ENCODE data around the gene PRSS3.
A peak's percentile ranks its signal among the peaks of the same experiment; 100 is the strongest.
"Not testable (repeated sequence)": the region's sequence is repeated elsewhere in the genome, so short reads cannot be mapped to it uniquely, and the experiment has no call there.

PRSS3 gene

GRCh38 chr9:33801943-33802500, 6.7 kb downstream of the PRSS3 start:
- H3K27me3 ChIP-seq (ENCODE audit: control insufficient read depth, insufficient read depth, low read length); H3K27ac ChIP-seq (ENCODE audit: low read depth, low read length); H3K9ac ChIP-seq (ENCODE audit: low read depth, low read length); H3K36me3 ChIP-seq (ENCODE audit: control insufficient read depth, insufficient read depth, low read length); H3K4me1 ChIP-seq (ENCODE audit: control insufficient read depth, insufficient read depth, low read length); H3K9me3 ChIP-seq (ENCODE audit: control insufficient read depth, insufficient read depth, low read length); H3K4me3 ChIP-seq (ENCODE audit: low read depth, low read length): not testable (repeated sequence)

- H3K27me3 ChIP-seq (ENCODE audit: control insufficient read depth, insufficient read depth, low read length); H3K4me3 ChIP-seq (ENCODE audit: low read depth, low read length); H3K27ac ChIP-seq (ENCODE audit: low read depth, low read length); H3K36me3 ChIP-seq (ENCODE audit: control insufficient read depth, insufficient read depth, low read length); H3K9ac ChIP-seq (ENCODE audit: low read depth, low read length); H3K4me1 ChIP-seq (ENCODE audit: control insufficient read depth, insufficient read depth, low read length); H3K9me3 ChIP-seq (ENCODE audit: control insufficient read depth, insufficient read depth, low read length): not testable (repeated sequence)
Observed at GRCh38 chr9:33804196-33804595, 8.8 kb downstream of the PRSS3 start.

GRCh38 chr9:33807156-33807555, 11.8 kb downstream of the PRSS3 start:
- H3K27ac ChIP-seq (ENCODE audit: low read depth, low read length); H3K9me3 ChIP-seq (ENCODE audit: control insufficient read depth, insufficient read depth, low read length); H3K9ac ChIP-seq (ENCODE audit: low read depth, low read length); H3K4me1 ChIP-seq (ENCODE audit: control insufficient read depth, insufficient read depth, low read length); H3K27me3 ChIP-seq (ENCODE audit: control insufficient read depth, insufficient read depth, low read length); H3K36me3 ChIP-seq (ENCODE audit: control insufficient read depth, insufficient read depth, low read length); H3K4me3 ChIP-seq (ENCODE audit: low read depth, low read length): not testable (repeated sequence)

GRCh38 chr9:33808979-33809322, 13.6 kb downstream of the PRSS3 start:
- not testable (repeated sequence) for H3K4me1 ChIP-seq (ENCODE audit: control insufficient read depth, insufficient read depth, low read length); H3K9me3 ChIP-seq (ENCODE audit: control insufficient read depth, insufficient read depth, low read length); H3K27ac ChIP-seq (ENCODE audit: low read depth, low read length); H3K27me3 ChIP-seq (ENCODE audit: control insufficient read depth, insufficient read depth, low read length); H3K36me3 ChIP-seq (ENCODE audit: control insufficient read depth, insufficient read depth, low read length); H3K4me3 ChIP-seq (ENCODE audit: low read depth, low read length); H3K9ac ChIP-seq (ENCODE audit: low read depth, low read length)

- no peaks in the 10 kb centered on the region for H3K36me3 ChIP-seq (ENCODE audit: control insufficient read depth, insufficient read depth, low read length)
- 0 out of 2 replicates have a peak, but pooled peaks cover 3% of the 10 kb centered on the region for H3K4me1 ChIP-seq (ENCODE audit: control insufficient read depth, insufficient read depth, low read length)
- no peak overlapping the region for H3K27ac ChIP-seq (ENCODE audit: low read depth, low read length)
- no peaks in the 10 kb centered on the region for H3K9me3 ChIP-seq (ENCODE audit: control insufficient read depth, insufficient read depth, low read length)
- no peak overlapping the region for H3K4me3 ChIP-seq (ENCODE audit: low read depth, low read length)
- no peaks in the 10 kb centered on the region for H3K27me3 ChIP-seq (ENCODE audit: control insufficient read depth, insufficient read depth, low read length)
- no peak overlapping the region for H3K9ac ChIP-seq (ENCODE audit: low read depth, low read length)
Observed at GRCh38 chr9:33809506-33809905, 14.1 kb downstream of the PRSS3 start.

- Histone ChIP-seq H3K4me1 (ENCODE audit: control insufficient read depth, insufficient read depth, low read length) (peaks cover 12% of the 10 kb centered on the region), H3K9me3 (ENCODE audit: control insufficient read depth, insufficient read depth, low read length) (no peaks in the 10 kb centered on the region), H3K36me3 (ENCODE audit: control insufficient read depth, insufficient read depth, low read length) (no peaks in the 10 kb centered on the region), H3K27ac (ENCODE audit: low read depth, low read length) (no peak overlapping the region), H3K9ac (ENCODE audit: low read depth, low read length) (no peak overlapping the region), H3K4me3 (ENCODE audit: low read depth, low read length) (no peak overlapping the region), H3K27me3 (ENCODE audit: control insufficient read depth, insufficient read depth, low read length) (no peaks in the 10 kb centered on the region)
Observed at GRCh38 chr9:33813712-33814641, 18.6 kb downstream of the PRSS3 start.

GRCh38 chr9:33815781-33816180, 20.4 kb downstream of the PRSS3 start:
- Histone ChIP-seq H3K9ac (ENCODE audit: low read depth, low read length) (no peak overlapping the region), H3K36me3 (ENCODE audit: control insufficient read depth, insufficient read depth, low read length) (no peaks in the 10 kb centered on the region), H3K4me3 (ENCODE audit: low read depth, low read length) (no peak overlapping the region), H3K9me3 (ENCODE audit: control insufficient read depth, insufficient read depth, low read length) (no peaks in the 10 kb centered on the region), H3K4me1 (ENCODE audit: control insufficient read depth, insufficient read depth, low read length) (peaks cover 24% of the 10 kb centered on the region), H3K27ac (ENCODE audit: low read depth, low read length) (peak overlapping the region; percentile 87), H3K27me3 (ENCODE audit: control insufficient read depth, insufficient read depth, low read length) (no peaks in the 10 kb centered on the region)

DNA sequence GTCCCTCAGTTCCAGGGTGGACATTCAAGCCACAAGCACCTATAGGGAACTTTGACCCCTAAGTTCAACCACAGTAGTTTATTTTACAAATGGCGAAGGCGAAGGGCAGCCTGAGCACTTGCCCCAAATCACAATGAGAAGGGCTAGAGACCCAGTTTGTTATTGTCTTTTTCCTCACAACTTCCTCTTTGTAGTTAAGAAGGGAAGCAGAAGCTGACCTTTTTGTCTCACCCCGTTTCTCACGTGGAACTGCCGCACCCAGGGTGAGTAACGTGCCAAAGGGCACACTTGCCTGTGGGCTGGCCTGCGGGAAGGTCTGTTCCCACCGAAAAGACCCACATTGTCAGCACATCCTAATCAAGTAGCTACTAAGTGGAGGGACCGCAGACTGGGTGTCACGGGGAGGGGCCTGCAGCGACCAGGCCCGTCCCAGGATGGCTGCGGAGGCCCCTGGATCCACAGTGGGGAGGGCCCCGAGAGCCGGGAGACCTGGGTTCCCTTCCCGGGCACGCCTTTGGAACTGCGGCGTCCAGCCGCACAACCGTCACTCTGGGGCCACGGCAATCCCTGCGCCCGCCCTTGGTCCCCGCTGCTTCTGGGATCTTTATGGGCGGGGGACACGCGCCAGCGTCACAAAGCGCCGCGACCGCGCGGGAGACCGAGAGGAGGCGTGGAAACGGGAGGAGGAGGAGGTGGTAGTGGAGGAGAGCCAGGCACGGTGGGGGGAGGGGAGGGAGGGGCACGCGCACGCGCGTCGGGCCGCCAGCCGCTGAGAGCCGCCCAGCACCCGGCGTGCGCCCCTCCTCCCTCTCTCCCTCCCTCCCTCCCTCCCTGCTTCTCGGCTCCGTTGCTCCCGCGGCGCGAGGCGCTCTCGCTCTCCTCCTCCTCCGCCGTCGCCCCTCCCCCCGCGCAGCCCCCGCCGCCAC, 21.2 kb downstream of the PRSS3 start, which contains the start of gene UBE2R2:
Gene UBE2R2, plus strand, starts transcription at position 834 of the 926 bp plus-strand sequence. CDS start 598 bp downstream, outside the sequence.
- Histone ChIP-seq H3K4me3 (ENCODE audit: low read depth, low read length) (peak within 1 kb of the TSS; percentile 95), H3K9ac (ENCODE audit: low read depth, low read length) (peak within 1 kb of the TSS; percentile 97), H3K36me3 (ENCODE audit: control insufficient read depth, insufficient read depth, low read length) (no peaks in the 10 kb centered on the region), H3K27ac (ENCODE audit: low read depth, low read length) (peak within 1 kb of the TSS; percentile 99), H3K4me1 (ENCODE audit: control insufficient read depth, insufficient read depth, low read length) (peaks cover 24% of the 10 kb centered on the region), H3K27me3 (ENCODE audit: control insufficient read depth, insufficient read depth, low read length) (no peaks in the 10 kb centered on the region), H3K9me3 (ENCODE audit: control insufficient read depth, insufficient read depth, low read length) (no peaks in the 10 kb centered on the region)

DNA sequence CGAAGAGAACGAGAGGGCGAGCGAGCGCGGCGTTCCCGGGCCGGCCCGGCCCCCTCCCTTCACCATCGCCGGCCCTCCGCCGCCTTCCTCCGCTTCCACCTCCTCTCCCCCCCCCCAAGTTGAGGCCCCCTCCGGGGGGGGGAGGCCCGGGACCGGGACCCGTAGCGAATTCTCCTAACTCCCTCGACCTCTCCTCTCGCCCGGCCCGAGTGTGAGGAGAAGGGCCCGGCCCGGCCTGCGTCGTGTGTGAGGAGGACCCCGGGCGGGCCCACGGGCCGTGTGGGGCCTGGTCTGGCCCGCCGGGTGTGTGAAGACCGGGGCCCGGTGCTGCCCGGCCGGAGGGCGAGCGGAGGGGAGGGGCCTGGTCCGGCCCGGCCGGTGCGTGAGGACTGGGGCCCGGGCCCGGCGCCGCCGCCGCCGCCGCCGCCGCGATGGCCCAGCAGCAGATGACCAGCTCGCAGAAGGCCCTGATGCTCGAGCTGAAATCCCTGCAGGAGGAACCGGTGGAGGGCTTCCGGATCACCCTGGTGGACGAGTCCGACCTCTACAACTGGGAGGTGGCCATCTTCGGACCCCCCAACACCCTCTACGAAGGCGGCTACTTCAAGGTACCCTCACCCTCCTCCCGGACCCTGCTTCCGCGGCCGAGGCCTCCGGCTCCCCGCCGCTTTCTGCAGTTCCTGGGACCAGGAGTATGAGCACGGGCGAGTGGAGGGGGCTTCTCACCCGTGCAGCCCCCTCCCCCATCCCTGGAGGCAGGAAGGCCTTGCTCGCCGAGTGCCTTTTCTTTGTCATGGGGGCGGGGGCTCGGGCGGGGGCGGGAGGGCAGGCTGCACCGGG, 22.2 kb downstream of the PRSS3 start:
- H3K9me3 ChIP-seq (ENCODE audit: control insufficient read depth, insufficient read depth, low read length) = no peaks in the 10 kb centered on the region
- peak overlapping the region; percentile 97 for H3K9ac ChIP-seq (ENCODE audit: low read depth, low read length)
- peaks cover 24% of the 10 kb centered on the region for H3K4me1 ChIP-seq (ENCODE audit: control insufficient read depth, insufficient read depth, low read length)
- H3K27ac ChIP-seq (ENCODE audit: low read depth, low read length) = peak overlapping the region; percentile 99
- H3K4me3 ChIP-seq (ENCODE audit: low read depth, low read length) = peak overlapping the region; percentile 95
- H3K36me3 ChIP-seq (ENCODE audit: control insufficient read depth, insufficient read depth, low read length) = no peaks in the 10 kb centered on the region
- H3K27me3 ChIP-seq (ENCODE audit: control insufficient read depth, insufficient read depth, low read length) = no peaks in the 10 kb centered on the region

GRCh38 chr9:33818167-33818846, 22.9 kb downstream of the PRSS3 start:
- Histone ChIP-seq H3K9ac (ENCODE audit: low read depth, low read length) (peak overlapping the region; percentile 97), H3K27ac (ENCODE audit: low read depth, low read length) (peak overlapping the region; percentile 99), H3K27me3 (ENCODE audit: control insufficient read depth, insufficient read depth, low read length) (no peaks in the 10 kb centered on the region), H3K9me3 (ENCODE audit: control insufficient read depth, insufficient read depth, low read length) (no peaks in the 10 kb centered on the region), H3K36me3 (ENCODE audit: control insufficient read depth, insufficient read depth, low read length) (no peaks in the 10 kb centered on the region), H3K4me1 (ENCODE audit: control insufficient read depth, insufficient read depth, low read length) (peaks cover 24% of the 10 kb centered on the region), H3K4me3 (ENCODE audit: low read depth, low read length) (peak overlapping the region; percentile 95)
